IMR-90 (cell line): Measurements from ENCODE around the gene NEURL4.

Experiments used
- BHLHE40 ChIP-seq: fragments of 150-350 bp; IDR thresholded peaks from 2 replicates; pipeline ENCODE4 v1.6.1; 2016; ENCODE audit warnings: mild to moderate bottlenecking, low read depth, low read length
- CEBPB ChIP-seq: IDR thresholded peaks from 2 replicates; pipeline ENCODE4 v1.6.1; 2012; ENCODE audit warnings: low read depth, low read length, improper control_type of control experiment
- CTCF ChIP-seq: conservative IDR thresholded peaks from 2 replicates; pipeline ENCODE4 v1.5.1; 2012; ENCODE audit warnings: mild to moderate bottlenecking, low read depth, low read length, improper control_type of control experiment
- FOS ChIP-seq: fragments of 150-350 bp; IDR thresholded peaks from 2 replicates; pipeline ENCODE4 v1.6.1; 2016; ENCODE audit warnings: low read depth, low read length
- MAFK ChIP-seq: IDR thresholded peaks from 2 replicates; pipeline ENCODE4 v1.6.1; 2012; ENCODE audit warnings: low read depth, low read length, improper control_type of control experiment
- NFE2L2 ChIP-seq: fragments of 150-350 bp; IDR thresholded peaks from 2 replicates; pipeline ENCODE4 v1.6.1; 2016; ENCODE audit warnings: low read depth, mild to moderate bottlenecking, low read length
- POLR2A ChIP-seq: IDR thresholded peaks from 2 replicates; pipeline ENCODE4 v1.6.1; 2012; ENCODE audit warnings: mild to moderate bottlenecking, low read depth, low read length
- RCOR1 ChIP-seq: IDR thresholded peaks from 2 replicates; pipeline ENCODE4 v1.6.1; 2012; ENCODE audit warnings: mild to moderate bottlenecking, low read length, improper control_type of control experiment; ENCODE audit not compliant: insufficient replicate concordance

- TF ChIP-seq CTCF (no peak), BHLHE40 (no peak), POLR2A (no peak), NFE2L2 (no peak), FOS (no peak), MAFK (no peak), RCOR1 (no peak), CEBPB (no peak)
Measured at GRCh38 chr17:7321466-7321865, 7.7 kb downstream of the NEURL4 start.
